HG03139 (cell line): Measurements from ENCODE around the gene PCDHGA10.
"Not testable (repeated sequence)": the region's sequence is repeated elsewhere in the genome, so short reads cannot be mapped to it uniquely, and the experiment has no call there.

ENCODE experiments used
- ATAC-seq: cut with Tn5 transposase; IDR thresholded peaks from one replicate; pipeline ENCODE4 v1.9.1; 2021; ENCODE audit not compliant: unreplicated experiment

Gene PCDHGA10

GRCh38 chr5:141392429-141393198 lies 20.2 kb upstream of the PCDHGA10 start, which contains the start of gene PCDHGA8:
TSS of gene PCDHGA8 (plus strand) at chr5:141392633. CDS start at chr5:141392814, 181 bp downstream.
- no peak for ATAC-seq

- no peak for ATAC-seq
These were observed 19.5 kb upstream of the PCDHGA10 start for GRCh38 chr5:141393267-141393666.

GRCh38 chr5:141394401-141395187 lies 18.2 kb upstream of the PCDHGA10 start:
- ATAC-seq, result not testable (repeated sequence)

- not testable (repeated sequence) for ATAC-seq
These were observed 14.8 kb upstream of the PCDHGA10 start, which contains the start of gene PCDHGB5 for GRCh38 chr5:141397756-141398551. TSS of gene PCDHGB5 (plus strand) at chr5:141397947. CDS start at chr5:141398128, 181 bp downstream.

- no peak for ATAC-seq
These were observed 14.2 kb upstream of the PCDHGA10 start for GRCh38 chr5:141398608-141399007.

- ATAC-seq, result no peak
These were observed 13.1 kb upstream of the PCDHGA10 start for GRCh38 chr5:141399555-141400258.

- no peak for ATAC-seq
These were observed 10.1 kb upstream of the PCDHGA10 start, which contains the start of gene PCDHGA9 for GRCh38 chr5:141402553-141403243. TSS of gene PCDHGA9 (plus strand) at chr5:141402778. CDS start at chr5:141402953, 175 bp downstream.

GRCh38 chr5:141403387-141403786 lies 9.4 kb upstream of the PCDHGA10 start:
- no peak for ATAC-seq

- ATAC-seq, result not testable (repeated sequence)
These were observed 4.8 kb upstream of the PCDHGA10 start, which contains the start of gene PCDHGB6 for GRCh38 chr5:141407790-141408505. TSS of gene PCDHGB6 (plus strand) at chr5:141408021. CDS start at chr5:141408203, 182 bp downstream.

- ATAC-seq, result no peak
These were observed 3.0 kb upstream of the PCDHGA10 start for GRCh38 chr5:141409598-141410306.

GRCh38 chr5:141411575-141411974 lies 1.2 kb upstream of the PCDHGA10 start:
- ATAC-seq, result no peak

- ATAC-seq, result no peak
These were observed 818 bp downstream of the PCDHGA10 start for GRCh38 chr5:141413540-141414069.

- not testable (repeated sequence) for ATAC-seq
These were observed 1.9 kb downstream of the PCDHGA10 start for GRCh38 chr5:141414548-141415274.

- not testable (repeated sequence) for ATAC-seq
These were observed 2.5 kb downstream of the PCDHGA10 start for GRCh38 chr5:141415275-141415618.

- peak; percentile 68 for ATAC-seq
These were observed 4.8 kb downstream of the PCDHGA10 start, which contains the start of gene PCDHGB7 for GRCh38 chr5:141417494-141418172. TSS of gene PCDHGB7 (plus strand) at chr5:141417677. CDS start at chr5:141417860, 183 bp downstream.

GRCh38 chr5:141419074-141419880 lies 6.5 kb downstream of the PCDHGA10 start:
- no peak for ATAC-seq
